Kidney (tissue), 14 donors: ENCODE measurements around the gene GINS3. TPM values are rescaled to one million over a fixed set of nuclear protein-coding genes. Genes with fewer than 3 reads are reported as not detected.

ENCODE experiments used
- DNase-seq, 5 donors: peaks; one replicate each; pipeline ENCODE4 v3.0.0-alpha.2; 2013 to 2020
- FAIRE-seq: peaks from 2 replicates; lab custom pipeline; 2012; peaks lifted over from hg19 to GRCh38; lab: Jason Lieb, UNC
- H3K27ac ChIP-seq, 2 donors: one replicate each; pipeline ENCODE4 v1.7.0; 2013; ENCODE audit warnings: low read depth in 2 of 2, low read length in 2 of 2, inconsistent platforms in 1 of 2
- H3K27me3 ChIP-seq: one replicate; pipeline ENCODE4 v1.7.1; 2013; ENCODE audit warnings: low read length, inconsistent platforms; ENCODE audit not compliant: control insufficient read depth, insufficient read depth
- H3K36me3 ChIP-seq, 3 donors: one replicate each; pipeline versions ENCODE4 v1.7.0 to v1.7.1; 2013; ENCODE audit warnings: low read length in 3 of 3, control low read depth in 1 of 3, inconsistent platforms in 1 of 3; ENCODE audit not compliant: insufficient read depth in 3 of 3, control insufficient read depth in 2 of 3
- H3K4me1 ChIP-seq, 3 donors: one replicate each; pipeline versions ENCODE4 v1.7.0 to v1.7.1; 2013; ENCODE audit warnings: low read length in 3 of 3, inconsistent platforms in 1 of 3, low read depth in 1 of 3; ENCODE audit not compliant: control insufficient read depth in 2 of 3, insufficient read depth in 2 of 3
- H3K4me3 ChIP-seq, 3 donors: one replicate each; pipeline versions ENCODE4 v1.7.0 to v1.8.1; 2013; ENCODE audit warnings: low read length in 3 of 3, control low read depth in 1 of 3, inconsistent platforms in 1 of 3
- H3K9ac ChIP-seq, 3 donors: one replicate each; pipeline versions ENCODE4 v1.7.0 to v1.7.1; 2013; ENCODE audit warnings: low read length in 3 of 3, control low read depth in 1 of 3, inconsistent platforms in 1 of 3
- H3K9me3 ChIP-seq, 3 donors: one replicate each; pipeline versions ENCODE4 v1.7.0 to v1.7.1; 2013; ENCODE audit warnings: low read length in 3 of 3, control low read depth in 1 of 3, inconsistent platforms in 1 of 3; ENCODE audit not compliant: control insufficient read depth in 2 of 3, insufficient read depth in 1 of 3
- intact Hi-C: fragments of 100-400 bp; cut with DNase I; formaldehyde crosslinking; loops from one replicate; pipeline ENCODE4 v1.11.1; 2022
- polyA plus RNA-seq: library from polyadenylated mRNA; stranded (reverse); fragments of 350-450 nt; fragmentation: Illumina TruSeq; extraction: RNeasy Lipid Tissue Mini Kit (QIAGEN cat#74804); gene quantifications from one replicate; pipeline ENCODE4 v1.2.3, GENCODE V29; 2014; ENCODE audit warnings: low read depth, low replicate concordance; ENCODE audit not compliant: insufficient read depth
- total RNA-seq: library from RNA; stranded (reverse); fragmentation: NEBNext Ultra II Directional; extraction: Animal tissue kit (Norgen Biotek cat#: 25700); gene quantifications from one replicate; pipeline ENCODE4 v1.2.1, GENCODE V29; 2021
- TF ChIP-seq, protein P1 (sequence below): IDR thresholded peaks from 3 replicates; pipeline ENCODE4 v1.5.1; 2012; ENCODE audit warnings: mild to moderate bottlenecking, moderate library complexity, borderline replicate concordance; ENCODE audit not compliant: insufficient read depth; ENCODE audit errors: extremely low read depth
- donor health status: control.
- donor health status: control.
- donor health status: control.
- donor health status: control.
- donor health status: control.
- donor health status: DM: yes; HTN: yes; CAD: no.
- donor health status: Normal renal cell carcinoma (clear cell type).

GINS3 gene
- total and polyA plus RNA-seq, 2 donors from 2014 or later: 2.4 to 2.6 TPM

DNA sequence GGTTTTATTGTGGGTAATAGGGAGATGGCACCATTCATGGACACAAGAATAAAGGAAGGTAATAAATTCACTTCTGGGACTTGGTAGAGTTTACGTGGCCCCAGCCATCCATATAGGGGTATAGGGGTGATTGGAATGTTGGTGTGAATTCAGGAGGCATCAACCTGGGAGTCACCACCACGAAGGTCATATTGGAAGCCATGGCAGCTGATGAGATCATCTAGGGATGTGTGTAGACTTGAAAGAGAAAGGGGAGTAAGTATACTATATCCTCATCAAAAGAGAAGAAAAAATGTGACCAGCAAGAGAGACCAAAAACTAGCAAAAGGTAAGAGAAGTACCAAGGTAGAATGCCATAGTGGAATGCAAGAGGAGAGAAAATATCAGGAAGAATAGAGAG lies 26.6 kb upstream of the GINS3 start:
- Histone ChIP-seq H3K4me3 (no peak overlapping the region), H3K9me3 (peaks cover 0 to 6% (median 0%) of the 10 kb centered on the region in 3 donors), H3K27me3 (no peaks in the 10 kb centered on the region), H3K9ac (no peak overlapping the region), H3K36me3 (no peaks in the 10 kb centered on the region), H3K27ac (no peak overlapping the region), H3K4me1 (no peaks in the 10 kb centered on the region)
- DNase-seq (no peak), FAIRE-seq (no peak)
- TF ChIP-seq, protein P1, sequence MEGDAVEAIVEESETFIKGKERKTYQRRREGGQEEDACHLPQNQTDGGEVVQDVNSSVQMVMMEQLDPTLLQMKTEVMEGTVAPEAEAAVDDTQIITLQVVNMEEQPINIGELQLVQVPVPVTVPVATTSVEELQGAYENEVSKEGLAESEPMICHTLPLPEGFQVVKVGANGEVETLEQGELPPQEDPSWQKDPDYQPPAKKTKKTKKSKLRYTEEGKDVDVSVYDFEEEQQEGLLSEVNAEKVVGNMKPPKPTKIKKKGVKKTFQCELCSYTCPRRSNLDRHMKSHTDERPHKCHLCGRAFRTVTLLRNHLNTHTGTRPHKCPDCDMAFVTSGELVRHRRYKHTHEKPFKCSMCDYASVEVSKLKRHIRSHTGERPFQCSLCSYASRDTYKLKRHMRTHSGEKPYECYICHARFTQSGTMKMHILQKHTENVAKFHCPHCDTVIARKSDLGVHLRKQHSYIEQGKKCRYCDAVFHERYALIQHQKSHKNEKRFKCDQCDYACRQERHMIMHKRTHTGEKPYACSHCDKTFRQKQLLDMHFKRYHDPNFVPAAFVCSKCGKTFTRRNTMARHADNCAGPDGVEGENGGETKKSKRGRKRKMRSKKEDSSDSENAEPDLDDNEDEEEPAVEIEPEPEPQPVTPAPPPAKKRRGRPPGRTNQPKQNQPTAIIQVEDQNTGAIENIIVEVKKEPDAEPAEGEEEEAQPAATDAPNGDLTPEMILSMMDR: no peak
- intact Hi-C loops: no loop called here

DNA sequence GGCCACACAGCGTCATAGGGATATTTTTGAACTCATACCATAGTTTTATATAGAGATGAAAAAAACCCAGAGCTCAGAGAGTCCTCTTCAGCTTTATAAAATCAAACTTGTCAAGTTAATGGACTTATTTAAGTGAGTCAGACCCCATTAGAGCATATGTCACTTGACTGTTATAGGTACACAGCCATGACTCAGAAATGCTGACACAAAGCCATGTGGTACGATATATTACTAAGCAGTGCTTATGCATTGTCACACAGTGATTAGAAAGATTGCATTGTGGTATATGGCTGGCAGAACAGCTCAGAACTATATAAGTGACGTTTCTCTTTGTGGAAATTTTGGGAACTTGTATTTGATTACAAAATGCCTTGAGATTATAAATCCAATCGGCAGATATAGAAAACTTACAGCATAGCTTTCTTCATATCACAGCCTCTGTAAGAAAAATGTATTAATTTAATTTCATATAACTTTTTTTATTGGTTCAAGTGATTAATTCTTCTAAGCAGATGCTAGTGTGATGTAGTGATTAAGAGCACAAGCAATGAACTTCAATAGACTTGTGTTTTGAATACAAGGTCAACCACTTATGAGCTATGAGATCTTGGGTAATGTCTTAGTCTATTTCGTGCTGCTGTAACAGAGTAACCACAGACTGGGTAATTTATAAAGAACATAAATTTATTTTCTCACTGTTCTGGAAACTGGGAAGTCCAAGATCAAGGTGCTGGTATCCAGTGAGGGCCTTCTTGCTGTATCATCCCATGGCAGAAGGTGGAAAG lies 25.8 kb upstream of the GINS3 start:
- FAIRE-seq (no peak), DNase-seq (no peak)
- no peaks in the 10 kb centered on the region for H3K36me3 ChIP-seq
- no peak overlapping the region for H3K4me3 ChIP-seq
- TF ChIP-seq, protein P1: no peak
- intact Hi-C loops: no loop called here
- no peak overlapping the region for H3K9ac ChIP-seq
- peaks cover 0 to under 1% (median 0%) of the 10 kb centered on the region in 3 donors for H3K9me3 ChIP-seq
- no peaks in the 10 kb centered on the region for H3K27me3 ChIP-seq
- H3K27ac ChIP-seq: no peak overlapping the region
- H3K4me1 ChIP-seq: no peaks in the 10 kb centered on the region

DNA sequence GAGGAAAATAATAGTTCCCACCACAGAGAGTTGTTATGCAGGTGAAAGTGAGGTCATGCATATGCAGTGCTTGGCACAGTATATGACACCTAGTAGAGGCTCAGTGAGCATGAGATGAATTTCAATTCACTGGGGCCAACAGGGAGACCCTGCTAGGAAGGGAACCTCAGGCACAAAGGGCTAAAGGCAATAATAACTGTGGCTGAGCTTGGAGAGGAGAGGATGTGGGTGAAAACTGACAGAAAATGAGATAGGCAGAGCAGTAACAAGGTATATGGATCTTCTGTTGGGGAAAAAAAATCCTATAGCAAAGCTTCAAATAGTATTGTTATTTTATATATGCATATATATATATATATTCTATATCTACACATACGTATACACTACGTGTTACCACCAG lies 25.0 kb upstream of the GINS3 start:
- no peak for FAIRE-seq

More for the DNA sequence above, 25.0 kb upstream of the GINS3 start:
- Histone ChIP-seq H3K9ac (no peak overlapping the region), H3K4me1 (no peaks in the 10 kb centered on the region), H3K36me3 (no peaks in the 10 kb centered on the region), H3K4me3 (no peak overlapping the region), H3K27me3 (no peaks in the 10 kb centered on the region), H3K27ac (no peak overlapping the region), H3K9me3 (peaks cover 0 to 6% (median 0%) of the 10 kb centered on the region in 3 donors)
- TF ChIP-seq, protein P1: no peak
- intact Hi-C loops: no loop called here
- no peak for DNase-seq
